HTR-8/SVneo (cell line): ENCODE measurements around the gene GPR3.
A peak's percentile ranks its signal among the peaks of the same experiment; 100 is the strongest.
"Not testable (repeated sequence)": the region's sequence is repeated elsewhere in the genome, so short reads cannot be mapped to it uniquely, and the experiment has no call there.

ENCODE experiments used
- DNase-seq: peaks from one replicate; pipeline ENCODE4 v3.0.0; 2011; ENCODE audit warnings: low spot score, mixed read lengths; ENCODE audit not compliant: insufficient read length
- FAIRE-seq: peaks from 2 replicates; lab custom pipeline; 2011; peaks lifted over from hg19 to GRCh38; lab: Jason Lieb, UNC

Gene GPR3

GRCh38 chr1:27416387-27417111 lies 24.1 kb downstream of the GPR3 start:
- DNase-seq, result no peak
- no peak for FAIRE-seq

- no peak for FAIRE-seq
- DNase-seq, result no peak
Observed at GRCh38 chr1:27417713-27418112, 25.3 kb downstream of the GPR3 start.

- no peak for DNase-seq
- no peak for FAIRE-seq
Observed at GRCh38 chr1:27418326-27419185, 26.1 kb downstream of the GPR3 start.

GRCh38 chr1:27423709-27424108 lies 31.3 kb downstream of the GPR3 start:
- FAIRE-seq (no peak), DNase-seq (no peak)

- no peak for FAIRE-seq
- DNase-seq, result no peak
Observed at GRCh38 chr1:27427329-27427728, 34.9 kb downstream of the GPR3 start.

- DNase-seq (no peak), FAIRE-seq (no peak)
Observed at GRCh38 chr1:27427816-27428315, 35.4 kb downstream of the GPR3 start.

- no peak for FAIRE-seq
- no peak for DNase-seq
Observed at GRCh38 chr1:27428316-27429028, 36.0 kb downstream of the GPR3 start.

- DNase-seq (no peak), FAIRE-seq (no peak)
Observed at GRCh38 chr1:27429029-27429425, 36.6 kb downstream of the GPR3 start.

- FAIRE-seq, result no peak
Observed at GRCh38 chr1:27430903-27431600, 38.6 kb downstream of the GPR3 start.

GRCh38 chr1:27431601-27431940 lies 39.1 kb downstream of the GPR3 start:
- FAIRE-seq, result no peak
- DNase-seq, result no peak

More at GRCh38 chr1:27430903-27431600, 38.6 kb downstream of the GPR3 start:
- no peak for DNase-seq

- DNase-seq, FAIRE-seq: not testable (repeated sequence)
Observed at GRCh38 chr1:27432725-27433124, 40.3 kb downstream of the GPR3 start.

GRCh38 chr1:27433706-27434105 lies 41.3 kb downstream of the GPR3 start:
- DNase-seq (no peak), FAIRE-seq (no peak)

- no peak for DNase-seq
- no peak for FAIRE-seq
Observed at GRCh38 chr1:27435566-27436203, 43.3 kb downstream of the GPR3 start.

GRCh38 chr1:27436204-27437159 lies 44.1 kb downstream of the GPR3 start:
- FAIRE-seq (no peak), DNase-seq (peak; percentile 20)

GRCh38 chr1:27438621-27439061 lies 46.2 kb downstream of the GPR3 start:
- FAIRE-seq (no peak), DNase-seq (no peak)

GRCh38 chr1:27439150-27439549 lies 46.7 kb downstream of the GPR3 start:
- DNase-seq (no peak), FAIRE-seq (no peak)

GRCh38 chr1:27444632-27445031 lies 52.2 kb downstream of the GPR3 start:
- DNase-seq (no peak), FAIRE-seq (no peak)
